Superior temporal gyrus (tissue), 1 donor: ENCODE results near the gene ZNF75A.

Experiments used
- DNase-seq: peaks from one replicate; pipeline ENCODE4 v3.0.0-alpha.2; 2016; ENCODE audit errors: extremely low spot score

The ZNF75A gene

GRCh38 chr16:3285131-3285530 lies 20.2 kb upstream of the ZNF75A start:
- no peak for DNase-seq

DNA sequence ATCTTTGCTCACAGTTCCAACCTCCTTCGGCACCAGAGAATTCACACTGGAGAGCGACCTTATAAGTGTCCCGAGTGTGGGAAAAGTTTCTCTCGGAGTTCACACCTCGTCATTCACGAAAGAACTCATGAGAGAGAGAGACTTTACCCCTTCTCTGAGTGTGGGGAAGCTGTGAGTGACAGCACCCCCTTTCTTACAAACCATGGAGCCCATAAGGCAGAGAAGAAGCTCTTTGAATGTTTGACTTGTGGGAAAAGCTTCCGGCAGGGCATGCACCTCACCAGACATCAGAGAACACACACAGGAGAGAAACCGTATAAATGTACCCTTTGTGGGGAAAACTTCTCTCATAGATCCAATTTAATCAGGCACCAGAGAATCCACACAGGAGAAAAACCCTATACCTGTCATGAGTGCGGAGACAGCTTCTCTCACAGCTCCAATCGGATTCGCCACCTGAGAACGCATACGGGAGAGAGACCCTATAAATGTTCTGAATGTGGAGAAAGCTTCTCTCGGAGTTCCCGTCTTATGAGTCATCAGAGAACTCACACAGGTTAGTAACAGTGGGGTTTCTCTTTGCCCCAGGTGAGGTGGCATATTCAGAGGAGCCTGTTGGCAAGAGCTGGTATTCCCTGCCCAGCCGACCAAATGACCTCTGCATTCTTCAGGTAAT lies 15.2 kb upstream of the ZNF75A start:
- DNase-seq: no peak

DNA sequence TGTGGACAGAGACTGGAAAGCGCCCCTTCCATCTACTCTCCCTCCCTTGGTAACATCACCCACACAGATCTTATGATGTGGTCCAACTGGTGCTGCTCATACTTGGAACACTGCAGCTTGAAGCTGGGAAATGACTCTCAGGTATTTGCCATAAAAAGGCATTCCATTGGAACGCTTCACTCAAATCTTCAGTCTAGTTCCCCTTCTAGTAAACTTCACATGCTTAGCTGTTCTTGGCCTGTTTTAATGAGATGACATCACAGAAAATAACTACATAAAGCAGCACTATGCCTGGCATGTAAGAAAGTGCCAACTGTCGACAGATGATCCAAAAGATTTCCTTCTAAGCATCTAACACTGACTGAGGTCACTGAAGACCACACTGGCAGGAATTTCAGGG lies 12.7 kb upstream of the ZNF75A start:
- DNase-seq: no peak

- DNase-seq: no peak
Observed at GRCh38 chr16:3295209-3295608, 10.1 kb upstream of the ZNF75A start.

DNA sequence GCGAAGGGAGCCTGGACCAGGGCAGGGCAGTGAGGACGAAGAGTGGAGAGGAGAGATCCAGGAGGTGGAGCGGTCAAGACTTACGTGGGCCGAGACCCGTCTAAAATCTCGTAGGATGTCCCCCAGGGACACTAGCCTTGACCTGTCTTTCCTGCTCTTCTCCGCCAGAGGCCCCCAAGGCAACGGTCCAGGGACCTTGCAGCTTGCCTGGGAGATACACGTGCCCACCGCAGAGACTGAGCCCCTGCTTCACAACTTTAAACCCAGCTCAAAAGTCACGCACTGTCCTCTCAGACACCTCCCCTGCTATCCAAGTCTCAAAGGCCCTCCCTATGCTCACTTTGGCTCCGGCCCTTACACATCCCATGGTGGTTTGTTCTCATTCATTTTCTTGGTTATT lies 9.5 kb upstream of the ZNF75A start:
- DNase-seq: no peak

DNA sequence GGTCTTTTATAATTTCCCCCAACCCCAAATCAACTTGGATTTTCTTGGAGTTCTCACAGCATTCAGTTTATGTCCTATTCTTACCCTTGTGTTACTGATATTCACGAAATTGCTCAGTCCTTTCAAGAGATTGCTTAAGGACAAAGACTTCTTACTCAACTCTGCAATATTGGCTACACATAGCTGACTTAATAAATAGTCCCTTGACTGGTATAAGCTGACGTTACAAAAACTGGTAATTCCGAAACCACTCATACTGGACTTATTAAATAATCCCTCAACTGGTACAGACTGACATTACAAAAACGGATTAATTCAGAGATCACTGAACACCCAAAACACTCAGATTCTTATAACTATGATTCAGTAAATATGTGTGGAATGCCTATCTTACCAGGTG lies 927 bp upstream of the ZNF75A start:
- DNase-seq: peak; percentile 9

DNA sequence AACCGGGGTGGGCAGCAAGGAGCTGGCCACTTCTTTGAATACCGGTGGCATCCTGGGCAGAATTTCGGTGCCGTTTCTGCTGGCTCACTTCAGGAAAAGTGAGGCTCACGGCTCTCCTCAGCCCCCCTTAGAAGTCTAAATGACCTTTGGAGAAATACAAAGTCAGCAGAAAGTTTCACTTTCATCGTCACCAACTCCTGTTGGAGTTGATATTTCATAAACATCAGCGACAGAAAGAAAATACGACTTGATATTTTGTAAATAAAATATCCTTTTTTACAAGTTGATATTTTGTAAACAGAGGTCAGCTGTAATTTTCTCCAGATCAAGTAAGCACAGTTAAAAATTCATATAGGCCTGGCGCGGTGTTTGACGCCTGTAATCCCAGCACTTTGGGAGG lies 781 bp downstream of the ZNF75A start:
- no peak for DNase-seq

GRCh38 chr16:3311496-3311895 lies 6.2 kb downstream of the ZNF75A start:
- DNase-seq: no peak

DNA sequence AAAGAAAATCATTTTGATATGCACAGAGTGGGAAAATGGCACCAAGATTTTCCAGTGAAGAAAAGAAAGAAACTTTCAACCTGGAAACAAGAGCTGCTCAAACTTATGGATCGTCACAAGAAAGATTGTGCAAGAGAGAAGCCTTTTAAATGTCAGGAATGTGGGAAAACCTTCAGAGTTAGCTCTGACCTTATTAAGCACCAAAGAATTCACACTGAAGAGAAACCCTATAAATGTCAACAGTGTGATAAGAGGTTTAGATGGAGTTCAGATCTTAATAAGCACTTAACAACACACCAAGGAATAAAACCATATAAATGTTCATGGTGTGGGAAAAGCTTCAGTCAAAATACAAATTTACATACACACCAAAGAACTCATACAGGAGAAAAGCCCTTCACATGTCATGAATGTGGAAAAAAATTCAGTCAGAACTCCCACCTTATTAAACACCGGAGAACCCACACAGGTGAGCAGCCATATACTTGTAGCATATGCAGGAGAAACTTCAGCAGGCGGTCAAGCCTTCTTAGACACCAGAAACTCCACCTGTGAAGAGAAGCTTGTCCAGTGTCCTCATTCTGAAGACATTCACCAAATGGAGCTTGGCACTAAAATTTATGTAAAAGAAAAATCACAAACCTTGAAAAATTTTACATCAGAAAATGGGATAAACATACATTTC lies 12.2 kb downstream of the ZNF75A start:
- DNase-seq: no peak

GRCh38 chr16:3321816-3322215 lies 16.5 kb downstream of the ZNF75A start:
- no peak for DNase-seq

- no peak for DNase-seq
Observed at GRCh38 chr16:3327514-3327913, 22.2 kb downstream of the ZNF75A start.

DNA sequence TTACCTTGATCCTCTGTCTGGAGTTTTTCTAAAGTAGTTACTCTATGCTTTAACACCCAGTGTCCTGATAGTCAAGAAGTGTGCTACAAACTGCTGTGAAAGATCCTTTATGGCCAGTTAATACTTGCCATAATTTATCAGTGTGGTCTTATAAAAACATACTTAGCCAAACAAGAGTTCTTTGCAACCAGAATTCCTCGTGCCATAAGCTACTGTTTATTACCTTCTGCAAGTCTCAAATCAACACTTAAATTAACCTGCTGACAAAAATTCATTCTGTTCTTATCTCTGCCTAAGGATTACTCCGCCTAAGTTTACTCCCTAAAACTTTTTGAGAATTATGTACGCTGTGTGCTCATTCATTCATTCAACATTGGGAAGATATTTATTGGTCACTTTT lies 22.8 kb downstream of the ZNF75A start:
- no peak for DNase-seq

GRCh38 chr16:3328643-3329042 lies 23.3 kb downstream of the ZNF75A start:
- no peak for DNase-seq

GRCh38 chr16:3346041-3346440 lies 40.7 kb downstream of the ZNF75A start:
- no peak for DNase-seq

GRCh38 chr16:3347586-3347985 lies 42.3 kb downstream of the ZNF75A start:
- no peak for DNase-seq

- DNase-seq: no peak
Observed at GRCh38 chr16:3348547-3349167, 43.4 kb downstream of the ZNF75A start.

- DNase-seq: no peak
Observed at GRCh38 chr16:3349175-3349574, 43.9 kb downstream of the ZNF75A start.

DNA sequence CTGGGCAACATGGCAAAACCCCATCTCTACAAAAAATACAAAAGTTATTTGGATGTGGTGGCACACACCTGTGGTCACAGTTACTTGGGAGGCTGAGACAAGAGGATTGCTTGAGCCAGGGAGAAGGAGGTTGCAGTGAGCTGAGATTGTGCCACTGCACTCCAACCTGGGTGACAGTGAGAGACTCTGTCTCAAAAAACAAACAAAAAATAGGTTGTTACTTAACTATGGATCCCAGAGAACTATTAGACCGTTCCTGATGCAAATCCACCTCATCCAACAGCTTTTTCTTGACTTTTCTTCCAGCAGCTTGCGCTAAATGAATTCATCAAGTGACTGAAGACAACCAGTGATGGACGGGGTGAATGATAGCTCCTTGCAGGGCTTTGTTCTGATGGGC lies 50.3 kb downstream of the ZNF75A start, which contains the start of gene OR2C1:
TSS of gene OR2C1 (plus strand) at position 301 of the 400 bp plus-strand sequence. CDS start at position 353, 52 bp downstream.
- no peak for DNase-seq

GRCh38 chr16:3356118-3356517 lies 50.8 kb downstream of the ZNF75A start:
- DNase-seq: no peak

DNA sequence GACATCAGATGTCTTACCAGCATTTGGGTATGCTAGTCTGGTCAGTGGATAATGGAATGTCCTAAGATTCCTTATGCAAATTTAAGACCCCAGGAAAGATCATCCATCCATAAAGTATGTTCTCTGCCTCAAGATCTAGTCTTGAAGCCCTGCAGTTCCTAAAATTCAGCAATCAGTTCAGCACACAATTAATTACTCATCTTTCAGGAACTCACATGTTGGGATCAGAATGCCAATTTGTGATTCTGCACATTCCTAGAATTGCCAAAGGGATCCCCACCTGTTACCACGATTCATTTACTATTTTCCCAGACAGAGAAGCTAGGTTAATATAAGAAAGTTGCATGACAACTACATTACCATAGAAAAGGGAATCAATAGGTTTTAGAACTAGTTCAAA lies 53.6 kb downstream of the ZNF75A start:
- DNase-seq: no peak

DNA sequence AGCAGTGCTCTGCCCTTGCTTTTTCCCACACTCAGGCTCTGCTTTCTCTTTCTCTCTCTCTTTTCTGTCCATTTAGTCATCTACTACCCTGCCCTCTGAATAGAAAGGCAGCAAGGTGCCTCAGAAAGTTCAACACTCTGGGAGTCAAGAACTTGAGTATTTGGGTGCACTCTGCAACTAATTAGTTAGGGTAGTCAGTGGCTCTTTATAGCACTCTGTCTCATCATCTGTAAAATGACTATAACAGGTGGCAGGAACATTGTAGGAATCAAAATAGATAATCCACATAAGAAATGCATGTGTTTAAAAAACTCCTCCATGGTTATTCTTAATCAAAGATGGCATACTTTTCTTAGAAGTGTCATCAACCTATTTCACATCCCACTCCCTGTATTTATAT lies 57.6 kb downstream of the ZNF75A start:
- DNase-seq: no peak

DNA sequence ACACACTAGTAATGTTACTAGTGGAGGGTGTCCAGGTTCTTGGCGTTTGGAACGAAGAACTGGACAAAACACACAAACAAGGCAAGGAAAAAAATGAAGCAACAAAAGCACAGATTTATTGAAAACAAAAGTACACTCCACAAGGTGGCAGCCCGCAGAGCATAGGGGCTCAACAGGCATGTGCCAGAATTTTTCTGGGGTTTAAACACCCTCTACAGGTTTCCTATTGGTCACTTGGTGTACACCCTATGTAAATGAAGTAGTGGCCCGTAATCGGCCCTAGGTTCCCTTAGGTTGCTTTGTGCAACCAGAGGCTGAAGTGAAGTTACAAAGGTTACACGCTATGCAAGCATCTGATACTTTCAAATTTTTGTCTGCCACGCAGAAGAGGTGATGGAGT lies 58.5 kb downstream of the ZNF75A start:
- DNase-seq: no peak

DNA sequence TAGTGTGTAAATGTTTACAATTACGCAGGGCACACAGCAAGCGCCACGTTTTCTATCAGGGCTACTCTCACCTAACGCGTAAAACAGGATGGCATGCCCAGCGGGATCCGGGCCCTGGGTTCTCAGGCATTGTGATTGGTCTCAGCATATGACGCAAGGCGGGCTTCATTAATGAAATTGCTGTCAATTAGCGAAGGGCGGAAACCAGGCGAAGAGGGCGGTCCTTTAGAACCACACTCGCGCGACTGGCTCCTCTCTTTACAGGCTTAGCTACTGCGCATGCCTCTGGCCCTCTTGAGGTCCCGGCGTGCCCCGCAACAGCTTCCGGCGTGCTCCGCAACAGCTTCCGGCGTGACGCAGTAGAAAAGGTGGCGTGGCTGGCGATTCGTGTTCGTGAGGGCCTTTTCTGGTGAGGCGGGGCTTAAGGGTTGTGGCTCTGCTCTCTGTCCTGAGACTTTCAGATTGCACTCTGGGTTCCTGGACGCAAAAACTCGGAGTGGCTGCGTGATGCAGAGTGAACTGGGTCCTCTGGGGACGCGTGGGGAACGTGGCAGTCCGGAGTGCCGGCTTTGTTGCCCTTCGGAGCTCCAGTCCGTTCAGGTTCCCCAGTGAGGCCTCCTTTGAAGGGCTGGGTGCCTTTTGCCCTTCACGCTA lies 59.6 kb downstream of the ZNF75A start:
- DNase-seq: peak; percentile 96
